ENCODE results near the gene ARL6IP6. TPM values are rescaled to one million over a fixed set of nuclear protein-coding genes. Genes with fewer than 3 reads are reported as not detected.
"Not testable (repeated sequence)": the region's sequence is repeated elsewhere in the genome, so short reads cannot be mapped to it uniquely, and the experiment has no call there.

ARL6IP6 gene
- total RNA-seq, 1 experiment from 2014 or later, result 38.9 TPM

DNA sequence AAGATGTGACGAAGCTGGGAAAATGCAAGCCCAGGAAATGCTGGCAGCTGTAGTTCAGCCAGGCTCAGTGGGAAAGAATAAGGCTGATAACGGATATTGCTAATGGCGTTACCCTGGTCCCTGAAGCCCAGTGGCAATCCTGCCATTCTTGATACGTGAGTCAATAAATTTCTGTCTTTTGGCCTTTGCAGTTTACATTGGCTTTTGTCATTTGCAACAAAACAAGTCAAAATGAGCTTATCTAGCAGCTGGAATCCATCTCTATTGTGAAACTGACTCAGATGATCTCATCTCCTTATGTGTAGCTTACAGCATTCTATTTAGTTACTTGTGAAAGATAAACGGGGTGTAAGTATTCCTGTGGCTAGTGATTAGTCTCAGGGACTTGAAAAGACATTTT is 43.8 kb downstream of the ARL6IP6 start:
- intact Hi-C loops (cut with micrococcal nuclease; ENCODE audit: unreplicated experiment), result no loop called here
- POLR2A ChIA-PET, result no interaction called here
- no TSS peak for BruUV-seq (replicated peaks)

DNA sequence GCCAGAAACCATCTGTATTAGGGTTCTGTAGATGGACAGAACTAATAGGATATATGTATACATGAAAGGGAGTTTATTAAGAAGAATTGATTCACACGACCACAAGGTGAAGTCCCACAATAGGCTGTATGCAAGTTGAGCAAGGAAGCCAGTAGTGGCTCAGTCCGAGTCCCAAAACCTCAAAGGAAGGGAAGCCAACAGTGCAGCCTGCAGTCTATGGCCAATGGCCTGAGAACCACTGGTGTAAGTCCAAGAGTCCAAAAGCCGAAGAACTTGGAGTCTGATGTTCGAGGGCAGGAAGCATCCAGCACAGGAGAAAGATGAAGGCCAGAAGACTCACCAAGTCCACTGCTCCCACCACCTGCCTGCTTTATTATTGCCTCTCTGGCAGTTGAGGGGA is 44.8 kb downstream of the ARL6IP6 start:
- POLR2A ChIA-PET; H3K27me3 ChIP-seq (ENCODE audit: control insufficient read depth, insufficient read depth, low read length); H3K9me3 ChIP-seq (ENCODE audit: control insufficient read depth, insufficient read depth, low read depth, low read length); ATAC-seq; BruUV-seq (replicated peaks); intact Hi-C loops (cut with micrococcal nuclease; ENCODE audit: unreplicated experiment); H3K36me3 ChIP-seq (ENCODE audit: control insufficient read depth, insufficient read depth, low read length); CTCF ChIA-PET; H3K4me3 ChIP-seq (ENCODE audit: low read depth in 2 of 2, low read length in 2 of 2); H3K27ac ChIP-seq (ENCODE audit: low read length); in situ Hi-C loops (cut with HindIII; ENCODE audit: low pct_unique_long_range_greater_than_20kb, low sequenced_read_pairs); H3K4me1 ChIP-seq (ENCODE audit: control insufficient read depth, insufficient read depth, low read length); DNase-seq (ENCODE audit: low read depth, low spot score): not testable (repeated sequence)

More for the DNA sequence above, 43.8 kb downstream of the ARL6IP6 start:
- no peaks in the 10 kb centered on the region for H3K9me3 ChIP-seq (ENCODE audit: control insufficient read depth, insufficient read depth, low read depth, low read length)
- in situ Hi-C loops (cut with HindIII; ENCODE audit: low pct_unique_long_range_greater_than_20kb, low sequenced_read_pairs), result no loop called here
- H3K4me3 ChIP-seq (ENCODE audit: low read depth in 2 of 2, low read length in 2 of 2), result no peak overlapping the region
- TF ChIP-seq POLR2AphosphoS5 (IDR thresholded peaks at IDR 0.05; ENCODE audit: low read depth, low read length), result no peak
- TF ChIP-seq, protein P1, sequence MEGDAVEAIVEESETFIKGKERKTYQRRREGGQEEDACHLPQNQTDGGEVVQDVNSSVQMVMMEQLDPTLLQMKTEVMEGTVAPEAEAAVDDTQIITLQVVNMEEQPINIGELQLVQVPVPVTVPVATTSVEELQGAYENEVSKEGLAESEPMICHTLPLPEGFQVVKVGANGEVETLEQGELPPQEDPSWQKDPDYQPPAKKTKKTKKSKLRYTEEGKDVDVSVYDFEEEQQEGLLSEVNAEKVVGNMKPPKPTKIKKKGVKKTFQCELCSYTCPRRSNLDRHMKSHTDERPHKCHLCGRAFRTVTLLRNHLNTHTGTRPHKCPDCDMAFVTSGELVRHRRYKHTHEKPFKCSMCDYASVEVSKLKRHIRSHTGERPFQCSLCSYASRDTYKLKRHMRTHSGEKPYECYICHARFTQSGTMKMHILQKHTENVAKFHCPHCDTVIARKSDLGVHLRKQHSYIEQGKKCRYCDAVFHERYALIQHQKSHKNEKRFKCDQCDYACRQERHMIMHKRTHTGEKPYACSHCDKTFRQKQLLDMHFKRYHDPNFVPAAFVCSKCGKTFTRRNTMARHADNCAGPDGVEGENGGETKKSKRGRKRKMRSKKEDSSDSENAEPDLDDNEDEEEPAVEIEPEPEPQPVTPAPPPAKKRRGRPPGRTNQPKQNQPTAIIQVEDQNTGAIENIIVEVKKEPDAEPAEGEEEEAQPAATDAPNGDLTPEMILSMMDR (IDR thresholded peaks at IDR 0.05), result no peak
- TF ChIP-seq SIN3A (IDR thresholded peaks at IDR 0.05; ENCODE audit: borderline replicate concordance, insufficient read depth, low read depth, low read length), result no peak
- TF ChIP-seq, protein P2, sequence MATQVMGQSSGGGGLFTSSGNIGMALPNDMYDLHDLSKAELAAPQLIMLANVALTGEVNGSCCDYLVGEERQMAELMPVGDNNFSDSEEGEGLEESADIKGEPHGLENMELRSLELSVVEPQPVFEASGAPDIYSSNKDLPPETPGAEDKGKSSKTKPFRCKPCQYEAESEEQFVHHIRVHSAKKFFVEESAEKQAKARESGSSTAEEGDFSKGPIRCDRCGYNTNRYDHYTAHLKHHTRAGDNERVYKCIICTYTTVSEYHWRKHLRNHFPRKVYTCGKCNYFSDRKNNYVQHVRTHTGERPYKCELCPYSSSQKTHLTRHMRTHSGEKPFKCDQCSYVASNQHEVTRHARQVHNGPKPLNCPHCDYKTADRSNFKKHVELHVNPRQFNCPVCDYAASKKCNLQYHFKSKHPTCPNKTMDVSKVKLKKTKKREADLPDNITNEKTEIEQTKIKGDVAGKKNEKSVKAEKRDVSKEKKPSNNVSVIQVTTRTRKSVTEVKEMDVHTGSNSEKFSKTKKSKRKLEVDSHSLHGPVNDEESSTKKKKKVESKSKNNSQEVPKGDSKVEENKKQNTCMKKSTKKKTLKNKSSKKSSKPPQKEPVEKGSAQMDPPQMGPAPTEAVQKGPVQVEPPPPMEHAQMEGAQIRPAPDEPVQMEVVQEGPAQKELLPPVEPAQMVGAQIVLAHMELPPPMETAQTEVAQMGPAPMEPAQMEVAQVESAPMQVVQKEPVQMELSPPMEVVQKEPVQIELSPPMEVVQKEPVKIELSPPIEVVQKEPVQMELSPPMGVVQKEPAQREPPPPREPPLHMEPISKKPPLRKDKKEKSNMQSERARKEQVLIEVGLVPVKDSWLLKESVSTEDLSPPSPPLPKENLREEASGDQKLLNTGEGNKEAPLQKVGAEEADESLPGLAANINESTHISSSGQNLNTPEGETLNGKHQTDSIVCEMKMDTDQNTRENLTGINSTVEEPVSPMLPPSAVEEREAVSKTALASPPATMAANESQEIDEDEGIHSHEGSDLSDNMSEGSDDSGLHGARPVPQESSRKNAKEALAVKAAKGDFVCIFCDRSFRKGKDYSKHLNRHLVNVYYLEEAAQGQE (IDR thresholded peaks at IDR 0.05; ENCODE audit: insufficient read depth in 1 of 2, low read depth in 2 of 2, low read length in 1 of 2), result no peak
- no peak for TF ChIP-seq TCF7L2 (IDR thresholded peaks at IDR 0.05; ENCODE audit: low read depth, low read length)
- no peak overlapping the region for H3K27ac ChIP-seq (ENCODE audit: low read length)
- CTCF ChIA-PET, result no interaction called here
- ATAC-seq (no peak), DNase-seq (ENCODE audit: low read depth, low spot score) (no peak)
- no peaks in the 10 kb centered on the region for H3K4me1 ChIP-seq (ENCODE audit: control insufficient read depth, insufficient read depth, low read length)
- H3K27me3 ChIP-seq (ENCODE audit: control insufficient read depth, insufficient read depth, low read length), result no peaks in the 10 kb centered on the region
- peaks cover 11% of the 10 kb centered on the region; the same call in 1 of the 2 replicates for H3K36me3 ChIP-seq (ENCODE audit: control insufficient read depth, insufficient read depth, low read length)

DNA sequence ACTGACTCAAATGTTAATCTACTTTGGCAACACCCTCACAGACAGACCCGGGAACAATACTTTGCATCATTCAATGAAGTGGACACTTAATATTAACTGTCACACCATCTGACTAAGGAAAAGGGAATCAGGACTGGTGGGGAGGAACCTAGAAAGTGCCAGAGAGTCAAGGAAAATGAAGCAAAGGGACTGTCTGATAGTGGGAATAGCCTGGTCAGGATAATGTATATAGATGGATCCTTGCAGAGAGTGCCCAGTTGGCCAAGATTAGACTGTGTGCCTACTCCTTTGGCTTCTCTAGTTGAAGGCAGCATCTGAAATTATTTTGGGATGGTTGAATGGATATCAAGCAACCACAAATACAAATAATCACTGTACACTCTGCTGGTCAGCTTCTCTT is 45.2 kb downstream of the ARL6IP6 start:
- no peak for DNase-seq (ENCODE audit: low read depth, low spot score)
- TF ChIP-seq, protein P1 (IDR thresholded peaks at IDR 0.05), result no peak
- TF ChIP-seq, protein P2 (IDR thresholded peaks at IDR 0.05; ENCODE audit: insufficient read depth in 1 of 2, low read depth in 2 of 2, low read length in 1 of 2), result no peak
- no peak for TF ChIP-seq TCF7L2 (IDR thresholded peaks at IDR 0.05; ENCODE audit: low read depth, low read length)
- 0 out of 2 replicates have a peak, but pooled peaks have one; percentile 28 for TF ChIP-seq POLR2AphosphoS5 (IDR thresholded peaks at IDR 0.05; ENCODE audit: low read depth, low read length)
- no peak for TF ChIP-seq SIN3A (IDR thresholded peaks at IDR 0.05; ENCODE audit: borderline replicate concordance, insufficient read depth, low read depth, low read length)
- CTCF ChIA-PET, result no interaction called here
- H3K27ac ChIP-seq (ENCODE audit: low read length), result no peak overlapping the region
- POLR2A ChIA-PET, result no interaction called here
- intact Hi-C loops (cut with micrococcal nuclease; ENCODE audit: unreplicated experiment) (no loop called here), in situ Hi-C loops (cut with HindIII; ENCODE audit: low pct_unique_long_range_greater_than_20kb, low sequenced_read_pairs) (no loop called here)
- H3K4me1 ChIP-seq (ENCODE audit: control insufficient read depth, insufficient read depth, low read length), result no peaks in the 10 kb centered on the region
- no peak for ATAC-seq
- no peak overlapping the region for H3K4me3 ChIP-seq (ENCODE audit: low read depth in 2 of 2, low read length in 2 of 2)
- H3K36me3 ChIP-seq (ENCODE audit: control insufficient read depth, insufficient read depth, low read length), result peaks cover 7% of the 10 kb centered on the region; the same call in 1 of the 2 replicates
- no peaks in the 10 kb centered on the region for H3K9me3 ChIP-seq (ENCODE audit: control insufficient read depth, insufficient read depth, low read depth, low read length)
- no TSS peak for BruUV-seq (replicated peaks)
- H3K27me3 ChIP-seq (ENCODE audit: control insufficient read depth, insufficient read depth, low read length), result no peaks in the 10 kb centered on the region

Measured in Panc1 (cell line).